Central memory CD8-positive, alpha-beta T cell (primary cell): Measurements from ENCODE around the gene TMEM135.
A peak's percentile ranks its signal among the peaks of the same experiment; 100 is the strongest.
"Not testable (repeated sequence)": the region's sequence is repeated elsewhere in the genome, so short reads cannot be mapped to it uniquely, and the experiment has no call there.

Source experiments
- ATAC-seq: fragments of 150-1000 bp; cut with Tn5 transposase; replicated peaks from 2 replicates; pipeline ENCODE4 v1.10.0; 2022; ENCODE audit warnings: mild to moderate bottlenecking, moderate FRiP score, moderate number of reproducible peaks; ENCODE audit not compliant: poor library complexity, severe bottlenecking; ENCODE audit errors: extremely low read depth
- DNase-seq, 2 donors: peaks; one replicate each; pipeline ENCODE4 v3.0.0; 2021; ENCODE audit warnings: low spot score in 2 of 2
- H3K27ac Mint-ChIP-seq: one replicate; pipeline ENCODE4 v1.8.0; 2022; ENCODE audit warnings: low read depth, mild to moderate bottlenecking, moderate library complexity, mixed read lengths
- H3K27me3 Mint-ChIP-seq: one replicate; pipeline ENCODE4 v1.8.0; 2022; ENCODE audit warnings: mixed read lengths
- H3K36me3 Mint-ChIP-seq: one replicate; pipeline ENCODE4 v1.8.0; 2022; ENCODE audit warnings: mild to moderate bottlenecking, moderate library complexity, mixed read lengths; ENCODE audit not compliant: insufficient read depth
- H3K4me1 Mint-ChIP-seq: one replicate; pipeline ENCODE4 v1.8.0; 2022; ENCODE audit warnings: mixed read lengths
- H3K4me3 Mint-ChIP-seq: one replicate; pipeline ENCODE4 v1.8.0; 2022; ENCODE audit warnings: mild to moderate bottlenecking, moderate library complexity, mixed read lengths
- H3K9me3 Mint-ChIP-seq: one replicate; pipeline ENCODE4 v1.8.0; 2022; ENCODE audit warnings: mixed read lengths

TMEM135 gene

GRCh38 chr11:87037450-87038234 lies at the start of gene TMEM135:
TSS of gene TMEM135 (plus strand) at chr11:87037934. CDS start at chr11:87038046, 112 bp downstream.
- ATAC-seq (peak; percentile 97), DNase-seq (peak; percentile 87)
- Mint-ChIP-seq H3K27me3 (no peaks in the 10 kb centered on the region), H3K4me3 (peak within 1 kb of the TSS; percentile 91), H3K4me1 (peaks cover 60% of the 10 kb centered on the region), H3K36me3 (peaks cover 6% of the 10 kb centered on the region), H3K9me3 (no peaks in the 10 kb centered on the region), H3K27ac (peak within 1 kb of the TSS; percentile 78)

GRCh38 chr11:86988351-86988881 lies 49.3 kb upstream of the TMEM135 start:
- Mint-ChIP-seq H3K27ac (no peak overlapping the region), H3K9me3 (no peaks in the 10 kb centered on the region), H3K36me3 (no peaks in the 10 kb centered on the region), H3K4me3 (no peak overlapping the region), H3K27me3 (peaks cover 36% of the 10 kb centered on the region), H3K4me1 (no peaks in the 10 kb centered on the region)
- ATAC-seq, result no peak
- DNase-seq, result no peak

- H3K27ac Mint-ChIP-seq, result no peak overlapping the region
- peaks cover 34% of the 10 kb centered on the region for H3K27me3 Mint-ChIP-seq
These were observed 47.7 kb upstream of the TMEM135 start for GRCh38 chr11:86990031-86990430.

GRCh38 chr11:86990515-86990914 lies 47.2 kb upstream of the TMEM135 start:
- ATAC-seq, result no peak

More at GRCh38 chr11:86990031-86990430, 47.7 kb upstream of the TMEM135 start:
- no peak for ATAC-seq
- Mint-ChIP-seq H3K9me3 (no peaks in the 10 kb centered on the region), H3K4me1 (no peaks in the 10 kb centered on the region), H3K36me3 (peaks cover under 1% of the 10 kb centered on the region), H3K4me3 (no peak overlapping the region)
- DNase-seq, result no peak

GRCh38 chr11:86991341-86991740 lies 46.4 kb upstream of the TMEM135 start:
- ATAC-seq (no peak), DNase-seq (no peak)
- H3K9me3 Mint-ChIP-seq, result no peaks in the 10 kb centered on the region
- H3K27me3 Mint-ChIP-seq, result peaks cover 25% of the 10 kb centered on the region
- H3K27ac Mint-ChIP-seq, result no peak overlapping the region
- no peaks in the 10 kb centered on the region for H3K4me1 Mint-ChIP-seq
- H3K4me3 Mint-ChIP-seq, result no peak overlapping the region
- peaks cover 1% of the 10 kb centered on the region for H3K36me3 Mint-ChIP-seq

More at GRCh38 chr11:86990515-86990914, 47.2 kb upstream of the TMEM135 start:
- no peak for DNase-seq
- Mint-ChIP-seq H3K27ac (no peak overlapping the region), H3K4me1 (no peaks in the 10 kb centered on the region), H3K36me3 (peaks cover 1% of the 10 kb centered on the region), H3K27me3 (peaks cover 29% of the 10 kb centered on the region), H3K9me3 (no peaks in the 10 kb centered on the region), H3K4me3 (no peak overlapping the region)

- peaks cover 24% of the 10 kb centered on the region for H3K27me3 Mint-ChIP-seq
- H3K4me1 Mint-ChIP-seq, H3K36me3 Mint-ChIP-seq, ATAC-seq, H3K4me3 Mint-ChIP-seq, H3K9me3 Mint-ChIP-seq, DNase-seq, H3K27ac Mint-ChIP-seq: not testable (repeated sequence)
These were observed 45.4 kb upstream of the TMEM135 start for GRCh38 chr11:86992340-86992739.

- ATAC-seq (no peak), DNase-seq (no peak)
- Mint-ChIP-seq H3K4me1 (no peaks in the 10 kb centered on the region), H3K27ac (no peak overlapping the region), H3K27me3 (peaks cover 17% of the 10 kb centered on the region), H3K9me3 (no peaks in the 10 kb centered on the region), H3K36me3 (peaks cover 1% of the 10 kb centered on the region), H3K4me3 (no peak overlapping the region)
These were observed 44.7 kb upstream of the TMEM135 start for GRCh38 chr11:86993031-86993430.

GRCh38 chr11:86996953-86997570 lies 40.7 kb upstream of the TMEM135 start:
- Mint-ChIP-seq H3K4me1 (no peaks in the 10 kb centered on the region), H3K27me3 (peaks cover 6% of the 10 kb centered on the region), H3K27ac (no peak overlapping the region), H3K36me3 (peaks cover 1% of the 10 kb centered on the region), H3K9me3 (no peaks in the 10 kb centered on the region), H3K4me3 (no peak overlapping the region)
- no peak for ATAC-seq
- DNase-seq, result no peak

GRCh38 chr11:86999388-86999787 lies 38.3 kb upstream of the TMEM135 start:
- DNase-seq (no peak), ATAC-seq (no peak)
- Mint-ChIP-seq H3K9me3 (no peaks in the 10 kb centered on the region), H3K36me3 (peaks cover 1% of the 10 kb centered on the region), H3K27me3 (peaks cover under 1% of the 10 kb centered on the region), H3K4me1 (no peaks in the 10 kb centered on the region), H3K4me3 (no peak overlapping the region), H3K27ac (no peak overlapping the region)

GRCh38 chr11:86999859-87000753 lies 37.6 kb upstream of the TMEM135 start:
- H3K9me3 Mint-ChIP-seq, result no peaks in the 10 kb centered on the region
- no peak for ATAC-seq
- no peaks in the 10 kb centered on the region for H3K4me1 Mint-ChIP-seq
- no peak overlapping the region for H3K27ac Mint-ChIP-seq
- H3K36me3 Mint-ChIP-seq, result no peaks in the 10 kb centered on the region
- DNase-seq, result no peak
- H3K27me3 Mint-ChIP-seq, result peaks cover 8% of the 10 kb centered on the region
- no peak overlapping the region for H3K4me3 Mint-ChIP-seq

GRCh38 chr11:87002918-87003317 lies 34.8 kb upstream of the TMEM135 start:
- Mint-ChIP-seq H3K4me1 (no peaks in the 10 kb centered on the region), H3K27ac (no peak overlapping the region), H3K9me3 (no peaks in the 10 kb centered on the region), H3K27me3 (peaks cover 17% of the 10 kb centered on the region), H3K4me3 (no peak overlapping the region), H3K36me3 (no peaks in the 10 kb centered on the region)
- ATAC-seq (no peak), DNase-seq (no peak)

- H3K36me3 Mint-ChIP-seq, DNase-seq, H3K4me1 Mint-ChIP-seq, H3K9me3 Mint-ChIP-seq, H3K27ac Mint-ChIP-seq, ATAC-seq, H3K4me3 Mint-ChIP-seq: not testable (repeated sequence)
- H3K27me3 Mint-ChIP-seq, result peaks cover 17% of the 10 kb centered on the region
These were observed 33.5 kb upstream of the TMEM135 start for GRCh38 chr11:87004281-87004680.
